Kidney (tissue), 14 donors: ENCODE results near the gene PTH2R. TPM values are rescaled to one million over a fixed set of nuclear protein-coding genes. Genes with fewer than 3 reads are reported as not detected.
"Not testable (repeated sequence)": the region's sequence is repeated elsewhere in the genome, so short reads cannot be mapped to it uniquely, and the experiment has no call there.

ENCODE experiments used
- DNase-seq, 5 donors: peaks; one replicate each; pipeline ENCODE4 v3.0.0-alpha.2; 2013 to 2020
- FAIRE-seq: peaks from 2 replicates; lab custom pipeline; 2012; peaks lifted over from hg19 to GRCh38; lab: Jason Lieb, UNC
- H3K27ac ChIP-seq, 2 donors: one replicate each; pipeline ENCODE4 v1.7.0; 2013; ENCODE audit warnings: low read depth in 2 of 2, low read length in 2 of 2, inconsistent platforms in 1 of 2
- H3K27me3 ChIP-seq: one replicate; pipeline ENCODE4 v1.7.1; 2013; ENCODE audit warnings: low read length, inconsistent platforms; ENCODE audit not compliant: control insufficient read depth, insufficient read depth
- H3K36me3 ChIP-seq, 3 donors: one replicate each; pipeline versions ENCODE4 v1.7.0 to v1.7.1; 2013; ENCODE audit warnings: low read length in 3 of 3, control low read depth in 1 of 3, inconsistent platforms in 1 of 3; ENCODE audit not compliant: insufficient read depth in 3 of 3, control insufficient read depth in 2 of 3
- H3K4me1 ChIP-seq, 3 donors: one replicate each; pipeline versions ENCODE4 v1.7.0 to v1.7.1; 2013; ENCODE audit warnings: low read length in 3 of 3, inconsistent platforms in 1 of 3, low read depth in 1 of 3; ENCODE audit not compliant: control insufficient read depth in 2 of 3, insufficient read depth in 2 of 3
- H3K4me3 ChIP-seq, 3 donors: one replicate each; pipeline versions ENCODE4 v1.7.0 to v1.8.1; 2013; ENCODE audit warnings: low read length in 3 of 3, control low read depth in 1 of 3, inconsistent platforms in 1 of 3
- H3K9ac ChIP-seq, 3 donors: one replicate each; pipeline versions ENCODE4 v1.7.0 to v1.7.1; 2013; ENCODE audit warnings: low read length in 3 of 3, control low read depth in 1 of 3, inconsistent platforms in 1 of 3
- H3K9me3 ChIP-seq, 3 donors: one replicate each; pipeline versions ENCODE4 v1.7.0 to v1.7.1; 2013; ENCODE audit warnings: low read length in 3 of 3, control low read depth in 1 of 3, inconsistent platforms in 1 of 3; ENCODE audit not compliant: control insufficient read depth in 2 of 3, insufficient read depth in 1 of 3
- CTCF ChIP-seq: IDR thresholded peaks from 3 replicates; pipeline ENCODE4 v1.5.1; 2012; ENCODE audit warnings: mild to moderate bottlenecking, moderate library complexity, borderline replicate concordance; ENCODE audit not compliant: insufficient read depth; ENCODE audit errors: extremely low read depth
- intact Hi-C: fragments of 100-400 bp; cut with DNase I; formaldehyde crosslinking; loops from one replicate; pipeline ENCODE4 v1.11.1; 2022
- polyA plus RNA-seq: library from polyadenylated mRNA; stranded (reverse); fragments of 350-450 nt; fragmentation: Illumina TruSeq; extraction: RNeasy Lipid Tissue Mini Kit (QIAGEN cat#74804); gene quantifications from one replicate; pipeline ENCODE4 v1.2.3, GENCODE V29; 2014; ENCODE audit warnings: low read depth, low replicate concordance; ENCODE audit not compliant: insufficient read depth
- total RNA-seq: library from RNA; stranded (reverse); fragmentation: NEBNext Ultra II Directional; extraction: Animal tissue kit (Norgen Biotek cat#: 25700); gene quantifications from one replicate; pipeline ENCODE4 v1.2.1, GENCODE V29; 2021
- donor health status: control.
- donor health status: control.
- donor health status: control.
- donor health status: control.
- donor health status: control.
- donor health status: DM: yes; HTN: yes; CAD: no.
- donor health status: Normal renal cell carcinoma (clear cell type).

PTH2R gene
- total and polyA plus RNA-seq, 2 donors from 2014 or later: 11.0 to 54.8 TPM

- no peak for DNase-seq
- H3K36me3 ChIP-seq: no peaks in the 10 kb centered on the region
- no peak overlapping the region for H3K4me3 ChIP-seq
- H3K27me3 ChIP-seq: no peaks in the 10 kb centered on the region
- intact Hi-C loops: no loop called here
- H3K27ac ChIP-seq: peak overlapping the region in 1 of 2 donors; percentile 5
- no peaks in the 10 kb centered on the region for H3K4me1 ChIP-seq
- H3K9me3 ChIP-seq: peaks cover 0 to 6% (median 0%) of the 10 kb centered on the region in 3 donors
- no peak overlapping the region for H3K9ac ChIP-seq
- no peak for TF ChIP-seq CTCF
- no peak for FAIRE-seq
Observed at GRCh38 chr2:208467564-208467963, 61.0 kb downstream of the PTH2R start.

GRCh38 chr2:208477741-208478140 is 71.1 kb downstream of the PTH2R start:
- no peak for TF ChIP-seq CTCF
- H3K4me1 ChIP-seq: no peaks in the 10 kb centered on the region
- DNase-seq: no peak
- no peak overlapping the region for H3K27ac ChIP-seq
- FAIRE-seq: no peak
- H3K4me3 ChIP-seq: no peak overlapping the region
- H3K9me3 ChIP-seq: peaks cover 0 to under 1% (median 0%) of the 10 kb centered on the region in 3 donors
- H3K36me3 ChIP-seq: no peaks in the 10 kb centered on the region
- intact Hi-C loops: no loop called here
- H3K27me3 ChIP-seq: no peaks in the 10 kb centered on the region
- no peak overlapping the region for H3K9ac ChIP-seq

- Histone ChIP-seq H3K36me3 (no peaks in the 10 kb centered on the region), H3K9me3 (no peaks in the 10 kb centered on the region), H3K27ac (no peak overlapping the region), H3K4me1 (no peaks in the 10 kb centered on the region), H3K9ac (no peak overlapping the region), H3K4me3 (no peak overlapping the region), H3K27me3 (no peaks in the 10 kb centered on the region)
- no peak for DNase-seq
- TF ChIP-seq CTCF: no peak
- intact Hi-C loops: no loop called here
- no peak for FAIRE-seq
Observed at GRCh38 chr2:208479342-208479741, 72.8 kb downstream of the PTH2R start.

- FAIRE-seq, H3K9ac ChIP-seq, intact Hi-C loops, H3K27me3 ChIP-seq, DNase-seq, H3K9me3 ChIP-seq, H3K4me3 ChIP-seq, H3K4me1 ChIP-seq, H3K36me3 ChIP-seq, H3K27ac ChIP-seq: not testable (repeated sequence)
Observed at GRCh38 chr2:208481945-208482344, 75.4 kb downstream of the PTH2R start.

GRCh38 chr2:208482453-208483015 is 75.9 kb downstream of the PTH2R start:
- H3K27ac ChIP-seq, H3K27me3 ChIP-seq, H3K9ac ChIP-seq, FAIRE-seq, H3K36me3 ChIP-seq, intact Hi-C loops, H3K4me3 ChIP-seq, DNase-seq, H3K4me1 ChIP-seq, H3K9me3 ChIP-seq: not testable (repeated sequence)
